ENCODE data around the gene PDLIM1.

The PDLIM1 gene

DNA sequence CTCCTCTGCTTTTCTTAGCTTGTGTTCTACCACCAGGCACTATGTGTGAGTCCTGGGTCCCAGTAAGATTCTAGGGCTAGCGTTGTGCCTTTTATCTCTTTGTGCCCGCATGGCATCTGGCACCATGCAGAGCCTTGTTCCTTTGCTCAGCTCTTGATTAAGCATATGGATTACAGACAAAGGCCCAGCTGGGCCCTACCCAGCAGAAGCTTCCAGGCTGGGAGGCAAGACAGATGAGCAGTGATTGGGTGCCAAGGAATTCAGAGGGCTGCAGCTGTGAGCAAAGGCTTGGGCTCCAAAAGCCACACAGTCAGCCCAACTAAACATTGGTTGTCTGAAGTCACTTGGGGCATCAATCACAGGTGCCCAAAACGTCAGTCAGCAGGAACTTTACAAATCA lies 94.8 kb downstream of the PDLIM1 start:
- no peak for DNase-seq

DNA sequence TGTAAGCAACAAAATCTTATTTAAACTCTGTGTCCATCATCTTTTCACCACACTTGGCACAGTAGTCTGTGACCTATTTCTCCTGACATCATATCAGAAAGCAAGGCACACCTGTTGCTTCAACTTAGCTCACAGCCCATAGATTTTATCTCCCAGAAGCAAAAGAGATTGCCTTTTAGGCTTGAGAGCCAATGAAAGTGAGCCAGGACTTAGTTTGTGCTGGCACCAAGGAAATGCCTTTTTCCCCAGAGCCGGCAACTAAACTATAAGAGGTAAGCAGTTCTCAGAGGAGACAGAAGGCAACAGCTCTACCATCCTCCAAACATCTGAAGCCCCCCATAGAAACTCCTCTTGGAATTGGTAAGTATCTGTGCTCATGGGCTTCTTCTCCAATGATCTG lies 96.9 kb downstream of the PDLIM1 start, which contains the start of gene ACSM6:
ACSM6 (plus strand) TSS at position 295 of the 400 bp plus-strand sequence. CDS start 248 bp downstream, outside the sequence.
- no peak for DNase-seq

DNA sequence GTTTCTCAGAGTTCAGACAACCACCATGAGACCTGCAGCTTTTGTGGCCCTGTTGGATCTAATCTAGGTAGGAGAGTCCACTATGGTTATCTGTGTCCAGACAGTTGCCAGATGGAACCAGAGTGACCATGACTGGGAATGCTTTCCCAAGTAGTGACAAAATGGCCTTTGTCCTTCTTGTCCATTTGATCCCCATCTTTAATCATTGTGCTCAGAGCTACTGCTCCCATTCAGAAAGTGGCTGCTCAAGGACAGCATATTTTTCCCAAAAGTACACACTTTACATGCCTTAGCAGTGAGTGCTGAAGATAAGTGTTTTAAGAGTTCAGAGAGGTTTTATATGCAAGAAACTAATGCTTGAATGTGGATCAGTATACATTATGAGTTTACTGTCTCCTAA lies 102.2 kb downstream of the PDLIM1 start:
- no peak for DNase-seq

DNA sequence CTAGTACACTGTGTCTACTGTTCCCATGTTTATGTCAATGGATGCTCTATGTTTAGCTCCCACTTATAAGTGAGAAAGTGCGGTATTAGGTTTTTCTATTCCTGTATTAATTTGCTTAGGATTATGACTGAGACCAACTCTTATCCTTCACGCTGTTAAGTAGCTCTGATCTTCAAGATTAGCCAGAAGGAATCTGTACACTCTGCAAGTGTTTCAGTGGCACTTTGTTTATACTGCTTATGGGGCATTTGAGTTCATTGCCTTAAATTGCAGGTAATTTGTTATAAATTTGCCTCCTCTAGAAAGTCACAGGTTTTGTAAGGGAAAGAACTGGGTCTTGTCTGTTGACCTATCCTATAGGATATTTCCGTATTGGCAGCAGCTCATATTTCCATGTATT lies 103.2 kb downstream of the PDLIM1 start:
- DNase-seq, result no peak
